AG09319 (cell line): ENCODE results near the gene BRSK2.

Experiments
- DNase-seq: peaks from one replicate; pipeline ENCODE4 v3.0.0-alpha.2; 2010; ENCODE audit warnings: low read depth; ENCODE audit errors: extremely low read depth
- TF ChIP-seq, protein P1 (sequence below): IDR thresholded peaks from 2 replicates; pipeline ENCODE4 v1.5.1; 2011; ENCODE audit warnings: low read depth, mild to moderate bottlenecking, inconsistent platforms, low read length, moderate library complexity

Gene BRSK2

DNA sequence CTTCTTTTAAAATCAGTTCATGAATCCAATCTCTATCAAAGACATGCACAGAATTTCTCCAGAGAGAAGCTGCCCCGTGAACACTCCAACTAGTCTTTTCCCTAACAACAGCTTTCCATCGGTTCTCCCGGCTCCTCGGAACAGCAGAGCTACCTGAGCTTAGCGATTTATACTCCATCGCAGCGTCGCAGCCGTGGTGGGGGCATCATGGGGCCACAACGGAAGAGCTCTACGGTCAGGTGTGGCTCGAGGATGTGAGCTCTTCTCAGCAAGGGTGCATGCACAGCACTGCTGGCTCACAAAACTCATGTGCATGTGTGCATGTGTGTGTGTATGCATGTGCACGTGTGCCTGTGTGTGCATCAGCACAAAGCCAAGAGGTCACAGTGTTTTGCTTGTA is 108.5 kb downstream of the BRSK2 start:
- TF ChIP-seq, protein P1, sequence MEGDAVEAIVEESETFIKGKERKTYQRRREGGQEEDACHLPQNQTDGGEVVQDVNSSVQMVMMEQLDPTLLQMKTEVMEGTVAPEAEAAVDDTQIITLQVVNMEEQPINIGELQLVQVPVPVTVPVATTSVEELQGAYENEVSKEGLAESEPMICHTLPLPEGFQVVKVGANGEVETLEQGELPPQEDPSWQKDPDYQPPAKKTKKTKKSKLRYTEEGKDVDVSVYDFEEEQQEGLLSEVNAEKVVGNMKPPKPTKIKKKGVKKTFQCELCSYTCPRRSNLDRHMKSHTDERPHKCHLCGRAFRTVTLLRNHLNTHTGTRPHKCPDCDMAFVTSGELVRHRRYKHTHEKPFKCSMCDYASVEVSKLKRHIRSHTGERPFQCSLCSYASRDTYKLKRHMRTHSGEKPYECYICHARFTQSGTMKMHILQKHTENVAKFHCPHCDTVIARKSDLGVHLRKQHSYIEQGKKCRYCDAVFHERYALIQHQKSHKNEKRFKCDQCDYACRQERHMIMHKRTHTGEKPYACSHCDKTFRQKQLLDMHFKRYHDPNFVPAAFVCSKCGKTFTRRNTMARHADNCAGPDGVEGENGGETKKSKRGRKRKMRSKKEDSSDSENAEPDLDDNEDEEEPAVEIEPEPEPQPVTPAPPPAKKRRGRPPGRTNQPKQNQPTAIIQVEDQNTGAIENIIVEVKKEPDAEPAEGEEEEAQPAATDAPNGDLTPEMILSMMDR = no peak
- no peak for DNase-seq

DNA sequence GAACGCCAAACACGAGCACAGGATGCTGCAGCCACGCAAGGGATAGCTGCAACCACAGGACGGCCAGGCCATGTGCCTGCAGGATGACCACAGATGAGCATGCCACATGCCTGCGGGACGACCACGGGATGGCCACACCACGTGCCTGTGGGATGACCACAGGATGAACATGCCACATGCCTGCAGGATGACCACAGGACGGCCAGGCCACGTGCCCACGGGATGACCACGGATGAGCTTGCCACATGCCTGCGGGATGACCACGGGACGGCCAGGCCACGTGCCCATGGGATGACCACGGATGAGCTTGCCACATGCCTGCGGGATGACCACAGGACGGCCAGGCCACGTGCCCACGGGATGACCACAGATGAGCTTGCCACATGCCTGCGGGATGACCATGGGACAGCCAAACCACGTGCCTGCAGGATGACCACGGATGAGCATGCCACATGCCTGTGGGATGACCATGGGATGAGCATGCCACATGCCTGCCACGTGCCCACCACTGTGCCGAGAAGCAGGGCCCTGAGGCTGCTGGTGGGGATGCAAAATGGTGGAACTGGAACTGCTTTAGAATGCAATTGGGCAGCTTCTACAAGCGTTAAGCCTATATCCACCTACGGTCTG is 109.6 kb downstream of the BRSK2 start:
- no peak for DNase-seq

GRCh38 chr11:1499899-1500298 is 110.2 kb downstream of the BRSK2 start:
- TF ChIP-seq, protein P1 = no peak
- no peak for DNase-seq

More for the DNA sequence above, 109.6 kb downstream of the BRSK2 start:
- TF ChIP-seq, protein P1 = no peak

GRCh38 chr11:1500466-1501420 is 111.0 kb downstream of the BRSK2 start:
- TF ChIP-seq, protein P1 = no peak
- no peak for DNase-seq

- DNase-seq = no peak
- TF ChIP-seq, protein P1 = no peak
Measured at GRCh38 chr11:1501421-1502167, 111.9 kb downstream of the BRSK2 start.

- TF ChIP-seq, protein P1 = no peak
Measured at GRCh38 chr11:1502168-1502953, 112.6 kb downstream of the BRSK2 start.

More at GRCh38 chr11:1502168-1502953, 112.6 kb downstream of the BRSK2 start:
- no peak for DNase-seq
